OCI-LY3 (cell line): ENCODE measurements around the gene HNMT.

Experiments
- H2AFZ ChIP-seq: fragments of 200-600, 300-600 bp; shearing (Covaris generic); 2 replicates; pipeline ENCODE4 v1.6.0; 2014; ENCODE audit warnings: antibody characterized with exemption, low read depth, low read length
- H3K27ac ChIP-seq: fragments of 200-600, 300-600 bp; sonication (generic); 2 replicates; pipeline ENCODE4 v1.5.1; 2014; ENCODE audit warnings: mild to moderate bottlenecking, low read length, moderate library complexity, mixed read lengths
- H3K27me3 ChIP-seq: fragments of 200-600, 300-600 bp; sonication (generic); 2 replicates; pipeline ENCODE4 v1.6.1; 2014; ENCODE audit warnings: low read depth, low read length, mixed read lengths
- H3K36me3 ChIP-seq: fragments of 200-600, 300-600 bp; sonication (generic); replicated peaks from 2 replicates; pipeline ENCODE3; 2014; ENCODE audit warnings: low read depth, low read length, mixed read lengths
- H3K4me1 ChIP-seq: fragments of 300-600, 200-600 bp; sonication (generic); 2 replicates; pipeline ENCODE4 v1.6.1; 2014; ENCODE audit warnings: low read length, mixed read lengths
- H3K4me2 ChIP-seq: fragments of 200-600, 300-600 bp; sonication (generic); 2 replicates; pipeline ENCODE4 v1.6.1; 2014; ENCODE audit warnings: low read length, mixed read lengths
- H3K4me3 ChIP-seq: fragments of 300-600, 200-600 bp; sonication (generic); 2 replicates; pipeline ENCODE4 v1.5.1; 2014; ENCODE audit warnings: antibody characterized with exemption, mild to moderate bottlenecking, low read length, moderate library complexity
- H3K79me2 ChIP-seq: fragments of 300-600, 200-600 bp; shearing (Covaris generic); 2 replicates; pipeline ENCODE4 v1.6.1; 2014; ENCODE audit warnings: mild to moderate bottlenecking, low read length, mixed read lengths
- H3K9ac ChIP-seq: fragments of 300-600, 200-600 bp; shearing (Covaris generic); 2 replicates; pipeline ENCODE4 v1.6.0; 2014; ENCODE audit warnings: mild to moderate bottlenecking, low read length, moderate library complexity
- H3K9me3 ChIP-seq: fragments of 200-600, 300-600 bp; shearing (Covaris generic); 2 replicates; pipeline ENCODE4 v1.6.1; 2014; ENCODE audit warnings: low read length, mixed read lengths; ENCODE audit not compliant: insufficient read depth
- H4K20me1 ChIP-seq: fragments of 200-600, 300-600 bp; sonication (generic); 2 replicates; pipeline ENCODE4 v1.6.1; 2016; ENCODE audit warnings: low read length, mixed read lengths; ENCODE audit not compliant: insufficient read depth
- CTCF ChIP-seq: fragments of 200-600, 300-600 bp; sonication (generic); IDR thresholded peaks from 2 replicates; pipeline ENCODE4 v1.5.1; 2014; ENCODE audit warnings: antibody characterized with exemption, low read length, low read depth
- EZH2phosphoT487 ChIP-seq: fragments of 200-600 bp; shearing (Covaris generic); IDR thresholded peaks from 2 replicates; pipeline ENCODE4 v1.6.1; 2018; ENCODE audit warnings: antibody characterized with exemption, mixed run types, low read depth

Gene HNMT

GRCh38 chr2:138028538-138028937, 64.3 kb downstream of the HNMT start:
- no peak overlapping the region for H2AFZ ChIP-seq
- H3K4me1 ChIP-seq: peaks cover 16% of the 10 kb centered on the region
- H3K9ac ChIP-seq: no peak overlapping the region

GRCh38 chr2:138029276-138029675, 65.0 kb downstream of the HNMT start:
- H3K27me3 ChIP-seq: no peaks in the 10 kb centered on the region
- no peaks in the 10 kb centered on the region for H4K20me1 ChIP-seq
- no peak overlapping the region for H3K9ac ChIP-seq
- no peaks in the 10 kb centered on the region for H3K36me3 ChIP-seq
- H3K4me2 ChIP-seq: no peak overlapping the region
- no peak for TF ChIP-seq EZH2phosphoT487
- TF ChIP-seq CTCF: no peak
- peaks cover 16% of the 10 kb centered on the region for H3K4me1 ChIP-seq
- no peak overlapping the region for H3K27ac ChIP-seq
- H3K4me3 ChIP-seq: no peak overlapping the region
- no peak overlapping the region for H2AFZ ChIP-seq
- no peaks in the 10 kb centered on the region for H3K79me2 ChIP-seq
- H3K9me3 ChIP-seq: no peaks in the 10 kb centered on the region

More at GRCh38 chr2:138028538-138028937, 64.3 kb downstream of the HNMT start:
- Histone ChIP-seq H3K9me3 (no peaks in the 10 kb centered on the region), H3K4me2 (no peak overlapping the region; the same call in 1 of the 2 replicates), H3K79me2 (no peaks in the 10 kb centered on the region), H3K4me3 (no peak overlapping the region; the same call in 1 of the 2 replicates), H3K27ac (0 out of 2 replicates have a peak overlapping the region, but pooled peaks have one; percentile 9), H3K27me3 (no peaks in the 10 kb centered on the region), H4K20me1 (no peaks in the 10 kb centered on the region), H3K36me3 (no peaks in the 10 kb centered on the region)
- no peak for TF ChIP-seq EZH2phosphoT487

GRCh38 chr2:138030459-138030858, 66.2 kb downstream of the HNMT start:
- TF ChIP-seq CTCF (no peak), EZH2phosphoT487 (no peak)
- no peak overlapping the region for H3K27ac ChIP-seq

GRCh38 chr2:138032334-138032733, 68.1 kb downstream of the HNMT start:
- H3K4me1 ChIP-seq: peaks cover 16% of the 10 kb centered on the region
- no peak overlapping the region for H3K4me3 ChIP-seq
- TF ChIP-seq EZH2phosphoT487: no peak
- TF ChIP-seq CTCF: no peak
- no peak overlapping the region for H3K4me2 ChIP-seq
- no peaks in the 10 kb centered on the region for H4K20me1 ChIP-seq
- H3K9me3 ChIP-seq: no peaks in the 10 kb centered on the region
- no peaks in the 10 kb centered on the region for H3K36me3 ChIP-seq
- no peaks in the 10 kb centered on the region for H3K79me2 ChIP-seq
- H3K27me3 ChIP-seq: no peaks in the 10 kb centered on the region
- no peak overlapping the region for H2AFZ ChIP-seq
- H3K9ac ChIP-seq: no peak overlapping the region
- H3K27ac ChIP-seq: no peak overlapping the region

More at GRCh38 chr2:138030459-138030858, 66.2 kb downstream of the HNMT start:
- no peaks in the 10 kb centered on the region for H3K27me3 ChIP-seq
- no peak overlapping the region for H3K4me2 ChIP-seq
- H4K20me1 ChIP-seq: no peaks in the 10 kb centered on the region
- no peaks in the 10 kb centered on the region for H3K36me3 ChIP-seq
- no peak overlapping the region for H3K4me3 ChIP-seq
- peaks cover 16% of the 10 kb centered on the region for H3K4me1 ChIP-seq
- no peaks in the 10 kb centered on the region for H3K79me2 ChIP-seq
- H3K9me3 ChIP-seq: no peaks in the 10 kb centered on the region
- H3K9ac ChIP-seq: no peak overlapping the region
- no peak overlapping the region for H2AFZ ChIP-seq
